D721Med (cell line): ENCODE results near the gene RPS14.
"Not testable (repeated sequence)": the region's sequence is repeated elsewhere in the genome, so short reads cannot be mapped to it uniquely, and the experiment has no call there.

Experiments used
- DNase-seq: peaks from one replicate; pipeline ENCODE4 v3.0.0; 2011; ENCODE audit warnings: low spot score; ENCODE audit not compliant: insufficient read length
- FAIRE-seq: peaks from 2 replicates; lab custom pipeline; 2011; peaks lifted over from hg19 to GRCh38; lab: Jason Lieb, UNC
- TF ChIP-seq, protein P1 (sequence below): IDR thresholded peaks from 2 replicates; pipeline ENCODE4 v1.5.1; 2012; ENCODE audit warnings: mild to moderate bottlenecking, control low read depth; ENCODE audit not compliant: insufficient read depth; ENCODE audit errors: missing control alignments

RPS14 gene

DNA sequence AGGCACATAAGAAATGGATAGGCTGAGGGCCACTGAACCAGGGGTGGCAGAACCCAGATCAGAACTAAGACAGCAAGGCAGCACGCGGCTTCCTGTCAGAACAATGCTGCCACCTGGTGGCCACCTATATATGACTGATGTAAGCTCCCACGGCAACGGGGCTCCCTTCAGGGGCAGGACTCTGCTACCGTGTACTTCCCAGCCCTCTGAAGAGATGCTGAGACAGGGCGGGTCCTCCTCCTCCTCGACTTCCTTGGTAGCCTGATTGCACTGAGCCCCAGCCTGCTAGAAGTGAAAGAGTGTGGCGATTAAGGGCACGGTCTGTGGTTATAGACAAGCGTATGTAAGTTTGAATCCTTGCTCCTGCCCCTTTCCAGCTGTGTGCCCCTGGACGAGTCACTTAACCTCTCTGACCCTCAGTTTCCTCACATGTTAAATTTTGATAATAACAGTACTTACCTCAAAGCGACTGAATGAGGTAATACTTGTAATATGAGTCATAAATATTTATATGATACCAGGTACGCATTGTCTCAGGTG lies 13.3 kb downstream of the RPS14 start:
- TF ChIP-seq, protein P1, sequence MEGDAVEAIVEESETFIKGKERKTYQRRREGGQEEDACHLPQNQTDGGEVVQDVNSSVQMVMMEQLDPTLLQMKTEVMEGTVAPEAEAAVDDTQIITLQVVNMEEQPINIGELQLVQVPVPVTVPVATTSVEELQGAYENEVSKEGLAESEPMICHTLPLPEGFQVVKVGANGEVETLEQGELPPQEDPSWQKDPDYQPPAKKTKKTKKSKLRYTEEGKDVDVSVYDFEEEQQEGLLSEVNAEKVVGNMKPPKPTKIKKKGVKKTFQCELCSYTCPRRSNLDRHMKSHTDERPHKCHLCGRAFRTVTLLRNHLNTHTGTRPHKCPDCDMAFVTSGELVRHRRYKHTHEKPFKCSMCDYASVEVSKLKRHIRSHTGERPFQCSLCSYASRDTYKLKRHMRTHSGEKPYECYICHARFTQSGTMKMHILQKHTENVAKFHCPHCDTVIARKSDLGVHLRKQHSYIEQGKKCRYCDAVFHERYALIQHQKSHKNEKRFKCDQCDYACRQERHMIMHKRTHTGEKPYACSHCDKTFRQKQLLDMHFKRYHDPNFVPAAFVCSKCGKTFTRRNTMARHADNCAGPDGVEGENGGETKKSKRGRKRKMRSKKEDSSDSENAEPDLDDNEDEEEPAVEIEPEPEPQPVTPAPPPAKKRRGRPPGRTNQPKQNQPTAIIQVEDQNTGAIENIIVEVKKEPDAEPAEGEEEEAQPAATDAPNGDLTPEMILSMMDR = peak; percentile 79
- DNase-seq = peak; percentile 66
- no peak for FAIRE-seq

DNA sequence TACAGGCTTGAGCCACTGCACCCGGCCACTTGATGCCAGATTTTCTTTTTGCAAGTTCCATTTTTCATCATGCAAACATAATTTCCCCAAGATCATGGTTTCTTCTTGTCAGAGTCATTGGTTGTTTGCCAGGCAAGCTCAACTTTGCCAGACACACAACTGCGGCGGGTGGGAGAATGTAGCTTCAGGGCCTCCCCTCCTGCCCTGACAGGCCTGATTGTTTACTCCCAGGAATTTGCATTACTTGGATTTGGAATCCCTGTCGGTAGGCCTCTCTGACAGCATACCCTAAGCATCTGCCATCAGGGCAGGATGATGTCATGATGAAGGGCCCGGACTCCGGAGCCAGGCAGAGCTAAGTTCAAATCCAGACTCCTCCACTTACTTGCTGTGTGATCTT lies 15.1 kb downstream of the RPS14 start:
- DNase-seq (no peak), FAIRE-seq (no peak)
- TF ChIP-seq, protein P1 = no peak

DNA sequence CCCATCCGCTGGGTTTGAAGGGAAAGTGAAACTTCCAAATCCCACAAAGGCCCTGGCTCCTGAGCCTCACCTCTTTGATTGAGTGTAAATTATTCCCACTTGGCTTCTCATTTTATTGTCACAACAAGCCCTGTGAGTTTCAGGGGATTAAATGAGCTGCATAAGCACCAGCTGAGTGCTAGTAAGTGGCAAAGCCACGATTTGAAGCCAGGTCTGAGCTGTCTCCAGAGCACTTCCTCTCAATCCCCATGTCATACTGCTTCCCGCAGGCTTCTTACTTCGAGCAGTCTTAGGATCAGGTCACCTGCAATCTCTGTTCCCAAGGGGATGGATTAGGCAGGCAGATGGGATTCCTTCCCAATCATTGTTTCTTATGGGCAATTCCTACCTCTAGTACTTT lies 18.0 kb downstream of the RPS14 start:
- DNase-seq = peak; percentile 88
- TF ChIP-seq, protein P1 = no peak
- no peak for FAIRE-seq

DNA sequence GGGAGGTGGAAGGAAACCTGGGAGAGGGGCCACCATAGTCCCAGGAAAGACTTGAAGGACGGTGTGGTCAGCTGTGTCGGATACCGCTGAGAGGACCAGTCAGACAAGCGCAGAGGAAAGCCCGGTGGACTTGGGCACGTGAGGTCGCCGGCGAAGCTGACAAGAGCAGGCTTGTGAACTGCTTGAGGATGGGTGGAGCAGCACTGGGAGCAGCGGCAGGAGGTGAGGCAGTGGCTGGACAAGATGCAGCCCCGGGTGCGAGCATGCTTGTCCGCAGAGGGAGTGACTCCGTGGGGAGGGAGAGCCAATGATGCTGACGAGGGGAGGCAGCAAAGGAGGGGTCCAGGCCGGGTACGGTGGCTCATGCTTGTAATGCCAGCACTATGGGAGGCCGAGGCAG lies 18.5 kb downstream of the RPS14 start:
- TF ChIP-seq, protein P1 = no peak
- DNase-seq (no peak), FAIRE-seq (no peak)

DNA sequence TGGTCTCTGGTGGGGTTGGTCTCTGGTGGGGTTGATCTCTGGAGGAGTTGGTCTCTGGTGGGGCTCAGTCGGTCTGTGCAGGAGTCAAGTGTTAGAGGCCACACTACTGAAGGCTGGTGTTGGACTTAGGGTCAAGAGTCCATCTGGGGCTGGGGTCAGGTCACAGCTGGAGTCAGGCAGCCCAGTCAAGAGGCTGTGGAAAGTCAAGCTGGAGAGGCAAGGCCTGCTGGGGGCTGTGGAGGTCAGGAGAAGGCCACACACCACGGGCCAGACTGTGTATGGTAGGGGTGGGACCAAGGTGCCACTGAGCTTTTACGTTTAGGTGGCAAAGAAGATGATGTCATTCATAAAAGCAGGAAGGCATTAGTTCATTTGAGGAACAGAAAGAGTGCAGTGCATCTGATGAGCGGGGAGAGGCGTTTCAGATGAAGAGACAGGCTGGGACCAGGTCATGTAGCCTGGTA lies 20.1 kb downstream of the RPS14 start:
- TF ChIP-seq, protein P1 = no peak
- FAIRE-seq (no peak), DNase-seq (no peak)

DNA sequence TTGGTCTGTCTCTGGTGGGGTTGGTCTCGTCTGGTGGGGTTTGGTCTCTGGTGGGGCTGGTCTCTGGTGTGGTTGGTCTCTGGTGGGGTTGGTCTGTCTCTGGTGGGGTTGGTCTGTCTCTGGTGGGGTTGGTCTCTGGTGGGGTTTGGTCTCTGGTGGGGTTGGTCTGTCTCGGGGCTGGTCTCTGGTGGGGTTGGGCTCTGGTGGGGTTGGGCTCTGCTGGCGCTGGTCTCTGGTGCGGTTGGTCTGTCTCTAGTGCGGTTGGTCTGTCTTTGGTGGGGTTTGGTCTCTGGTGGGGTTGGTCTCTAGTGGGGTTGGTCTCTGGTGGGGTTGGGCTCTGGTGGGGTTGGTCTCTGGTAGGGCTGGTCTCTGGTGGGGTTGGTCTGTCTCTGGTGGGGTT lies 20.6 kb downstream of the RPS14 start:
- no peak for DNase-seq
- no peak for FAIRE-seq
- TF ChIP-seq, protein P1 = no peak

DNA sequence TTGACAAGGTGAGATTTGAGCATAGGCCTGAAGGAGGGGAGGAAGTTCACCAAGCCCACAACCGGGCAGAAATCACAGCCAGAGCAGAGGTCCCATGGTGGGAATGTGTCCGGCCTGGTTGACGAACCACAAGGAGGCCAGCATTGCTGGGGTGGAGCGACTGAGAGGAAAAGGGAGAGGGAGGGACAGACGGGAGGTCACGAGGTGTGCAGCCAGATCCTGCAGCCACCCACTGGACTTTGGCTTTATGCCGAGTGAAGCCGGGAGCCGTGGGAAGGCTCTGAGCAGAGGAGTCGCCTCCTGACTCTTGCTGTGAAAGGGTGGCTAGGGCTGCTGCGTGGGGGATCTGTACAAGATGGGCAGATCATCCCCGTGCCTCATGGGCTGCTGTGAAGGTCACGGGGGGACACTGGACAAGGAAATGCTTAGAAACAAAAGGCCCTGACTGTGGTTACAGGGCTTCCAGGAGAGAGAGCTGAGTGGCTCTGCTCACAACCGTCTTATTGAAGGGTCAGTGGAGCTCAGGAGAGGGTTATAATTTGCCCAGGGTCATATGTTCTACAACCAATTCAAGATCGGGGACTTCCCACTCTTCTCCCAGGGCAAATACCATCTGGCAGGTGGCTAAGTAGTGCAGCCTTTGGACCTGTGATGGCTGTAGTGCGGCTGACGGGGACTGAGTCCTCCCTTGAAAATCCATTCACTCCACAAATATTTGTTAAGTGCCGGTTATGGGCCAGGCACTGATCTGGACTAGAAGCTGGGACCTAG lies 21.2 kb downstream of the RPS14 start:
- FAIRE-seq (no peak), DNase-seq (no peak)
- TF ChIP-seq, protein P1 = no peak

DNA sequence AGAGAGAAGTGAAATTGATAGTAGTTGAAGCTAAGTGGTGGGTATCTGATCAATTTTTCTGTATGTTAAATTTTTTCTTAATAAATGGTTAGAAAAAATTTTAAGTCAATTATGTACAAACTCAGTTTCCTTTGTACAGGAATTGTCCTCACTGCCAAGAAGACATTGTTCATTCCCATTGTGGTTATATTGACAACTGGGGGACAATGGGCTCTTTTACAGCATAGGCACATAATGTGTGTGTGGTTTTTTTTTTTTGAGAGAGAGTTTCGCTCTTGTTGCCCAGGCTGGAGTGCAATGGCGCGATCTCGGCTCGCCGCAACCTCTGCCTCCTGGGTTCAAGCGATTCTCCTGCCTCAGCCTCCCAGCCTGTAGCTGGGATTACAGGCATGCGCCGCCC lies 23.4 kb downstream of the RPS14 start:
- not testable (repeated sequence) for FAIRE-seq, DNase-seq
